Activated T-cell treated with anti-CD3 and anti-CD28 coated beads for 48 hours (primary cell): Measurements from ENCODE around the gene IGF1R.

Experiments
- DNase-seq: peaks from one replicate; pipeline ENCODE4 v3.0.0-alpha.2; 2020; ENCODE audit warnings: low read depth

Gene IGF1R

DNA sequence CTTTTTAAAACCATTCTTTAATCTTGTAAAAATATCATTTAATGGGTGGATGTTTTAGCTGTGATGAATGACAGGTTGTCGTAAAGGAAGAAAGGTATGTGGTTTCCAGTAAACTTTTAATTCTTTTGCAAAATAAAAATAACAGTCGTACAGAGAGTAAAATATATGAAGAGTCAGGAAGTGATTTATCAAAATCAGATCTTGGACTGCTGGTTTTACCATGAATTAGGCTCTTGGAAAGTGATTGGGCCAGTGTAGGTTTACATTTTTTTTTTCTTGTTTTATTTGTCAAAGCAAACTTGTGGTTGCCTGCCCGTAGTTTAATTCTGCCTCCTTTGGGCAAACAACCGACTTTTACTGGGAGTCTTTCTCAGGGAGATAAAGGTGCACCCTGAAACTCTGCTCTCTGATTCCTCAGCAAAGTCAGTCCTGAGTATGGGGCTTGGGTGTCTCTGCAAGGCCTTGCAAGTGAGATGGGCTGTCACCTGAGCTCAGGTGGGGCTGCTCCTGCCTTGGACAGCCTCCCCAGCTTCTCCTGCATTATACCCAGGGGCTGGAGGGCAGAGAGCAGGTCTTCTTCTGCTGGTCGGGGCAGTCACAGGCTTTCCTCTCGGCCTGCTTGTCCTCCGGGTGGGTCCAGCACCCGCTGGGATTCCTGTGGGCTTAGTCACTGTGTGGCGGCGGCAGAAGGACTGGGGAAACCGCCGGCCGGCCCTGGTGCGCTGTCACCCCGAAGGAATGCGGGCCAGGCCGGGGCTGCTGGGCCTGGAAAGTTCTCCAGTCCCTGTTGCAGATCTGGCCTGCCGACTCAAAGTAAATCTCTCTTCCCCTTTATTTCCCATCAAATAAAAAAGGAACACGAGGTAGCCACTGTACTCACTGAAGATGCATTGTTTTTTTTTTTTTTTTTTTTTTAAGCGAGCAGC, 79.0 kb downstream of the IGF1R start:
- DNase-seq: no peak

DNA sequence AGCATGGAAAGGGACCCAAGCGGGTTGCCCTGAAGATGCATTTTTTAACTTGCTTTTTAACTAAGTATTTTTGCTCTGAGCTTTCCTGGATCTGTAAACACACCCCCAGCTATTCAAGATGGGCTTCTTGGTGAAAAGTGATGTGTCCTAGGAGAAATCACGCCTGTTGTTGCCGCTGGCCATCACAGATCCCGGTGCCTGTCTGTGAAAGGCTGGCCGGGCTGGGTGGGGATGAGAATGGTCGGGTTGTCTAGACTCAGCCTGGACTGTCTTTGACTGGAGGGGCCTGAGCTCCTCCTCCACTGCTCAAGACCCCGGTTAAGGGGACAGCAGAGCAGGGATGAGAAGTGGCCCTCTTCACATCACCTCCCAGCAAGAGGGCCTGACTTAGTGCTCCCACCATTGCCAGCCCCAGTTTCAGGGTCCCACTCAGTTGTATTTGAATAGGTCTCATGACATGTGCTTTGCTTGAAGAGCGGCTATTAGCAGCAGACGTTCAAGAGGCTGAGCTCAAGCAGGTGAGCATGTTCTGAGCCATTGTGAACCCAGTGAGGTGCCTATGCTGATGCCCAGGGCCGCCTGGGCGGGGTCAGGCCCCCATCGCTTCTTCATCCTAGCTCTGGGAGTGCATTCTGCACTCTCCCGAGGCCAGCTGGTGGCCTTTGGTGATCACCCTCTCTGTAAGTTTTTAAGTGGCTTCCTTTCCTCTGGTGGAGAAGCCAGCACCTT, 79.9 kb downstream of the IGF1R start:
- no peak for DNase-seq

DNA sequence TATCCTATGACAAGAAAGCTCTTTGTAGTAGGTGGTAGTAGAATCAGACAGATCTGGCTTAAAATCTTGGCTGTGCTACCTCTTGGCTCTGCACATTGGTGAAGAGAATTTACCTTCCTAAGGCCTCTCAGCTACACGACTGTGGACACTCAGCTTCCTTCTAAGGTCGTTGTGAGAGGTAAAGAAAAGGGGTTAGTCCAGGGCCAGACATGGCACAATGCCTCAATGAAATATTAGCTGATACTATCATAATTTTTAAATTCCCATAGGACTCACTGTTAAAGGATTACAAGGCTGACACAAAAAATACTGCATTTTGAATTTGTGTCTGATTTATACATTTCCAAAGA, 80.4 kb downstream of the IGF1R start:
- DNase-seq: no peak

DNA sequence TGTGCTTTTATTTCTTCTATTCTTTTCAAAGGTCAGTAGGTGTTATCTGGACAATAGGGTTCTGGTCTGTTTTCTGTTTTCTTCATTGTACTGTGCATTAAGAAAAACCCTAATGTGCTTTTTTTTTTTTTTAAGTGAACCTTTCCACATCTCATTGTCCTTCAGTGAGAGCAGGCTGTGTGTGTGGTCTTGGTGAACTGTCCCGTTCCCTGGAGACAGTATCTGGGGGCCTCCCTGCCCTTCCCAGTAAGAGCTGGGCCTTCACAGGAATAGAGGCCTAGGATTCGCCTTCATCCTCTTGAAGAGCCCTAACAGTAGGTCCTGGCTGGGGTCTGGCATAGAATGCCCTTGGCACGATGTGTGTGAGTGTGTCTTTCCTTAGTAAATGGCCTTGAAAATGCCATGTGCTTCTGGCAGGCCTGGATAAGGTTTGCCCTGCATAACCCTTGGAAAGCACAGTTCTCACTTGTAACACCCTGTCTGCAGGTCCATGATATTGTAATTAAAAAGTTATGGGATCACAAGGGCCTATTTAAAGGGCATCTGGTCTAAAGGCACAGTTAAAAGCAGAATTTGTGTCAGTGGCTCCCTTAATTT, 81.2 kb downstream of the IGF1R start:
- no peak for DNase-seq

DNA sequence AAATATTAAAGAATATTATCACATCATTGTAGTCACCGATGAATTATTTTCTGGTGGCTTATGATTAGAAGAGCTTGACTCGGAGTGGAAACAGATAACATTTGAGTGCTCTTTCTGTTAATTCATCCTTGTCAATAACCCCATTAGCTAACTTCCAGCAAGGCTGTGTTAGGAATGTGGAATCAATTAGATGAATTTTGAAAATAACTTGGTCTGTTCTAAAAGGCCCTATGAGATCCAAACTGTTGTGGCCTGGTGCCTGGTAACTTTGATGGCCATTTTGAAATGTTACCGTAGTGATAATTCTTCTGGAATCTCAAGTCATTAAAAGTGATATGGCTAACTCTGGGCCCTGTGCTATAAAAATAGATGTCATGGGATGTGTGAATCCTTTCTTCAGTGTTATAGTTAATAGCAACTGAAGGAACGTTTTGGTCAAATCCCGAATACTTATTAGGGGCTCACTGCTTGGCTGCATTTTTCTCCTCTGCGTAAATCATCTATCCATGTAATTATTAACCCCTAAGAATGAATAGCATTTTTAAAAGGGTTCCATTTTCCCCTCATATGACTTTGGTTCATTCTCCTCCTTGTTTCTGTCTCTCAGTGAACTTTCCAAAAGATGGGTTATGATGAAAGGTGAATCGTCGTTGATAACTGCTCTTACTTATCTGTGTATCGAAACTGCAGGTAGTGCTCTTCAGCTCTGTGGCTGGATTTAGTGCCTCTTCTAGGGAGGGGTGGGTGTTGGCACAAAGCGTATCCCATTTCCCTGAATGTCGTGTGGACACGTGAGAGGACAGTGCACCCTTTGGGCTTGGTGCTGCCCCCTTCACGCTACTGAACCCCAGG, 82.7 kb downstream of the IGF1R start:
- no peak for DNase-seq

DNA sequence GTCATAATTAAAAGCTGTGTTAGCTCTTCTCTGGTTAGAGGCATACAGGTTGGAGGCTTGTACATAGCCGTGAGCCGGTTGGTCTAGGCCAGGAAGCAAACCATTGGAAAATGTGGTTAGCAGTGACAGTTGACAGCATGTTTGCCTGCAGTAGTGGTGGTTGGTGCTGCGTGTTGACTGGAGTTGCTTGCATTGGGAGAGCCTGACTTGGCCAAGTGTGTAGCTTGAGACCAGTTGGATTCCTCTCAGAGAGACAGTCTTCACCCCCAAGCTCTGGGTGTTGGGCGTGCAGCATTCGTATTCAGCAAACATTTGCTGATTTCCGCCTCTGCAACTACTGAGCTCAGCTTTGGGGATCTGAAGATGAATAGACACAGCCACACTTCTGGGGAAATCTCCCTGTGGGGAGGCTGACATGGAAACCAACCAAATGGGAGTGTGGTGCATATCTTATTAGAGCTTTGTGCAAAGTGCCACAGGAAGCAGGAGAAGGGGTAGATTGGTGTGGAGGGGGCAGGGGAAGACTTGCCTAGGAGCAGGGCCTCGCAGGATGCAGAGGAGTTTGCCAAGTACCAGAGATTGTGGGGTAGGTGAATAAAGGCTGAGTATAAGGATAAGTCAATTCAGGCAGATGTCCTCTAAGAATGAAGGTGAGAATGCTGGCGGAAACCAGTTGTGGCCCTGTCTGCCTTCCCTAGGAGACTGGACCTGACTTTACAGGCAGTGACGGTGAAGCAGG, 83.5 kb downstream of the IGF1R start:
- no peak for DNase-seq

DNA sequence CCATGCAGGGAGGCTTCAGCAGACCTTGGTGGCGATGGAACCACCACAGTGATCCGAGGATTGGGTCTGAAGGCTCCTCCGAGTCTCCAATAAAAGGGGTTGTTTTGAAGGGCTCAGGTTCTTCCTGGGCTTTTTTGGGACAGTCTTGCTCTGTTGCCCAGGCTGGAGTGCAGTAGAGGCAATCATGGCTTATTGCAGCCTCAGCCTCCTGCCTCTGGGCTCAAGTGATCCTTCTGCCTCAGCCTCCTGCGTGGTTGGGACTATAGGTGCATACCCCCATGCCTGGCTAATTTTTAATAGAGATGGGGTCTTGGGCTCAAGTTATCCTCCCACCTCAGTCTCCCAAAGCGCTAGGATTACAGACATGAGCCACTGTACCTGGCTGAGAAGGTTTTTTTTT, 84.8 kb downstream of the IGF1R start:
- no peak for DNase-seq

DNA sequence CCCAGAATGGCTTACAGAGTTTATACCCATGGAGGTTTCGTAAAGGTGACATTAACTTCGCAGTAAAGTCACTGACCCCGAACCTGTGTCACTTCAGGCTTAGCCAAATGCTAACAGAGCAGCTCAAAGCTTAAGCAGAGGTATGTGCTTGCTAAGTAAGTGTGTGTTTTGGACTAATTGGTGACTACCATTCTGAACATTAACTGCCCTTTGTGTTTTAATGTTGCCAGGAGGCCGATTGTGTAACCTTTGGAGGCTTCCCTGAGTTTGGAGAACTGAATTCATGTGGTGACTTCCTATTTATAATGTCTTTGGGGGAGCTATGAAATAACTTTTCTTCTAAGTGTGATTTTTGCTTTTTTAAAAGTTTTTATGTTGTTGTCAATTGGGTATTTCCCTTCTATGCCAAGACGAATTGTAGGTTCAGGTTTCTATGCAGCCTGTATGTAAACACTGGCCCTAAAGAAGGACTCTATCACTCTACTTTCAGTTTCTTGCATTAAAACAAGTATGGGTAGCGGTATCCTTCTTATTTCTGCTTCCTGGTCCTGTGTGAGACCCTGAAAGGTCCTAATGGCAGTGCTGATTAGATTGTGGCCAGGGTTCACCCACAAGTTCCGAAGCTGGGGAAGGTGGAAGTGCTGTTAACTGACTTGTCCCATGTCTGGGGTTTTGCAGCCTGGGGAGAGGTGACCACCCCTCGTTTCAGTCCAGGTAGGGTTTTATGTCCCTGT, 86.3 kb downstream of the IGF1R start:
- DNase-seq: no peak

DNA sequence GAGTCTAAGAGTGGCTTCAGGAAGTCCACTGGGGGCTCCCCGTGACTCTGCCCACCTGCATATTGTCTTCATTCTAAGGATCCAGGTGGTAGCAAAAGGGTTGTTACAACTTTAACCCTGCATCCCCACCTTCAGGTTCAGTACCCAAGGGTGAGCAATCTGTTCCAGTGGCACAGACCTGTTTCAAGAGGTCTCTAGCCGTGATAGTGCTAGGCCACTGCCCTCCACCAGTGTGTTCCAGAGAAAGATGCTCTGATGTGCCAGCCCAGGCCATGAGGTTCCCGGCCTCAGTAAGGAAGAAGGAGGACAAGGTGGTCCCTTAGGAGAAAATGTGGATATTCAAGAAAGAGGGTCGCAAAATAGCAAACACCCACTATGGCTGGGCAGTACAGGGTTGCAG, 87.0 kb downstream of the IGF1R start:
- no peak for DNase-seq

DNA sequence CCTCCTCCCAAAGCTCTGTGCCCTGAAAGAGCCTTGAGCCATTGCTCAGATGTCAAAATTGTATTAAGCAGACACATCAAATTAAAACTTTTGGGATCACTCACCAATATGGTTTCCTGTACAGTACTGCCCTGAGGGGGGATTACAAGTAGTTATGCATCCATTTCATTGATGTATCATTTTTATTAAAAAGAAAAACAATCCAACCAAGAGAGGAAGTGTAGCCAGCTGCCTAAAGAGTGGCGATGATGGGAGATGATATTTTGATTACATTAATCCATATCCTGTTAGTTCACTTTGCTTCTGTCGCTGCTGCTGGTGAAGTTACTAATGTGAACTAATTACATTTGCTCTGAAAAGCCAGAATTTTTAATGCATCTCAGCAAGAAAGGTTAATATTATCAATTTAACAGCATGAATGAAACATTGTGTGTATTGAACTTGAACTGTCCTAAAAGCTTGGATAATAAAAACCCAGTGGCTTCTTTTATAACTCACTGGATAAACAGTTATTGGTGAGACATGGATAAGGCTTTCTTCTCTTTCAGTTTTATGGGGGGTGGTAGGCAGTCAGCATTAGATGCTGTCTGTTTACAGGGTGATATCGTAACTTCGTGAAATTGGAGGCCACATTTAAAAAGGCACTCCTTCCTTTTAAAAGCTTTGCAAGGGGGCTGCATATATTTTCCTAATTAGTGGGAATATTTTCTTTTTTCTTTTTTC, 87.7 kb downstream of the IGF1R start:
- DNase-seq: no peak

DNA sequence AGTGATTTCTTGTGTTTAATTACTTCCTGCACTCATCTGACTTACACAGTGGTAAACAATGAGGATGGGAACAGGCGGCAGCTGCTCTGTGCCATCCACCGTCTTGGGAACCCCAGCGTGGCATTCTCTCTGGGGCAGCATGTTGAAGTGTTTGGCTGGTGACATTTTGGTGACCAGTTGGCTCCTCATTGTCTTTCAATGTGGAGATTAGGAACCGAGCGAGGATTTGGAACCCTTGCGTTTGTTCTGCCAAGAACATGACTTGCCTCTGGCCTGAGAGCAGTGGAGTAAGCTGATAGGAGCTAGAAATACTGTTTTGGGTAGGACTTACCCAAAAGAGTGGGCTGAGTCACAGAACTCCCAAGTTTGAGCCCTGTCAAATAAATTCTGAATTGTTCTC, 88.8 kb downstream of the IGF1R start:
- DNase-seq: no peak

DNA sequence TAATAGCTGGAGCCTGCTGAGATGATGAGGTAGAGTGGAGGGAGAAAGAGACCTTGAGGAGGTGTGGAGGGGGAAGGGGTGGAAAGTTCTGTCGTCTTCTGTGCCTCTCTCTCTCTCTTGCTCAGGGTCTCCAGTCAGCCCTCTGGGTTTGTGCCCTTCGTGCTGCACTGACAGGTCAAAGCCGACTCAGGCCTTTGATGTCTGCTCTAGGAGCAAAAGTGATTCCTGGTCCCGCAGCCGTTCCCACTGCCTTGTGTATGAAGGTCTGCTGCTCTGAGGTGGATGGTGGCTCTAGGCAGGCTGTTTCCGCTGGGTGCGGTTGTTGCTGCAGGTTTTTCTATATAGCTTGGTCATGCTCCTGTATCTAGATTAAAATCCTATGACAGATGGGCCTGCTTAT, 89.4 kb downstream of the IGF1R start:
- DNase-seq: no peak

DNA sequence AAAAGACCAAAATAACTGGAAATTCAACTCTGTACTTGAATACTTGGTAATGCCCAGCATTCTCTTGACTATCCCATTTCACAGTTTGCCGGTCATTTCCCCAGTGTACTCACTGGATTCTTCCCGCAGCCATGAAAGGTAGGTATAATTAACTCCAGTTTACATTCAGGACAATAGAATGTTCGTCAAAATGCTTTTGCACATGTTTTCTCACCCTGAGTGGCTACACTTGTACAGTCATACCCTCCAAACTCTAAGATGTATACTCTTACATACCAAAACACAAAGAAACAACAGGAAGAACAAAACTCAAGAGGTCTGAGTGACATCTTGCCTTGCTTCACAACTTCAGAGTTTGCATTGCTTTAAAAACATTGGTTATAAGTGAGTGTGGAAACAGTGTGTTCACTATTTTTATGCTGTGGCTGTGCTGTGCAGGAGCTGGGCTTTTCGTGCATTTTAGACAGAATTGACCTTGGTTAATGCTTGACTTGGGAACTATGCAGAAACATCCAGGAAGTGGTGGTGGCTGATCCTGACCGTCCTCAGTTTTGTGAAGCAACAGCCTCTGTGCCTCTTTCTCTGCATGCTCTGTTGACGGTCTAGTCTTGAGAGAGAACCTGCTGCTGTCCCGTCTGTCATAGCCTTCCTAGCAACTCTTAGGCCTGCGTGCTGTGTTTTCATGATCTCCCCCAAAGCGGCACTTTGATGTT, 90.5 kb downstream of the IGF1R start:
- no peak for DNase-seq

DNA sequence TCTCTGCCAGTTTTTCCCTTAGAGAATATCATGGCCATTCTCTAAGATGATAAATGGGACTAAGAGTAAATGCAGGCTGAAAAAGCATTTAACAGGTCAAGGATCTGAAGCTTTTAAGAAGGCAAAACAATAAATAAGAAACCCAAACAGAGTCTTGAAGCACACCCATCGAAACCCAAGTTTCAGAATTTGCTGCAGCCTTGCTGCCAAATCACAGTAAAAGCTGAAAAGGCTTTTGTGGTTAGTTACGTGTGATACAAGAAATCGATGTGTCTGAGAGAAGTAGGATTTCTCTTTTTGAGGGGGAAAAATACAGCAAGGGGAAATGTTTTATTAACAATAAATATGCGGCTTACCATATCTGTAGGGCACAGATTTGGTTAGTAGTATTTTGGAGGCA, 92.0 kb downstream of the IGF1R start:
- no peak for DNase-seq

DNA sequence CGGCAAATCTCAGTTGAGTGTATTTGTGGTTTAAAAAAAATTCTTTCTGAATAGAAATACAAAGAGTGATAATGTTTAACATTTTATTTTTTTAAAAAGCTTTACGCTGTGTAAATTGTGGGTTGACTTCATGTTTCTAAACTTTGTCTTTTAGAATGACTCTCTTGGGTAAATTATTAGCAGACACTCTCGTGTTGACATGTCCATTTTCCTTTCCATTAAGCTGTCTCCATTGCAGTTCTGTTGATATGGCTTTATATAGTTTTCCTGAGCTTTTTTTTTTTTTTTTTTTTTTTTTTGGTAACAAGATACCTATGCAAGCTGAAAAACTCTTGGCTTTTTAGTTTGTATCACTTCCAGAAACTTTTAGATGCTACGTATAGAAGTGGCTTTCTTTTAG, 92.6 kb downstream of the IGF1R start:
- no peak for DNase-seq

DNA sequence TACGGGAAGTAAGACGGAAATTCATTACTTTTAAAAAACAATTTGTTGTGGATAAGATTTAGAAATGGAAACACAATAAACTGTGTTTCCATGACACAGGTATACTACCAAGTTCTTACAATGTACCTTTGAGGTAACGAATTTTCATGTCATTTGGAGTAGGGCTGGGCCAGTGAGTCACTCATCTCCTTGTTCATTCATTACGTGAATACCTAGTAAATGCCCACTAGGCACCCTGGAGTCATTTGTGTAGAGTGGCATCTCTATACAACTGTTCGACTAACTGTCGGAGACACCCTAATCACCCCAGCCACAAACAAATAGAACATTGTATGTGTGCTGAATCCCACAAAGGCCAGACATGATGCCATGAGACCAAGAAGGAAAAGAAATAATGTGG, 94.8 kb downstream of the IGF1R start:
- no peak for DNase-seq

DNA sequence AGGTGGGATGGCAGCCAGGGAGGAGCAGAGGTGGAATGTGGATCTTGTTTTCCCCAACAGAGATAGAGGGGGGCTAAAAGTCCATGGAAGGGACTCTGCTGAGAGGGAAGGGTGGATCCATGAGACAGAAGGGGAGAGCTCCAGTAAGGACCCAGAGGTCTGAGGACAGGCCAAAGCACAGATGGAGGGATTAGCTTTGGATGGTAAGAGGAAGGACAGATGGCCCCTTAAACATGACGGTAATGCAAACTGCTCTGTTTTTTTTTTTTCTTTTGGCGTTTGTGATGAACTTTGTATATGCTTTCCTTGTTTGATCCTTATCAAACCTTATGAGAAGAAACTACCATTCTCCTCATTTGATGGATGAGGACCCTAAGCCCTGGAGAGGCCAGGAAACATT, 96.2 kb downstream of the IGF1R start:
- no peak for DNase-seq

DNA sequence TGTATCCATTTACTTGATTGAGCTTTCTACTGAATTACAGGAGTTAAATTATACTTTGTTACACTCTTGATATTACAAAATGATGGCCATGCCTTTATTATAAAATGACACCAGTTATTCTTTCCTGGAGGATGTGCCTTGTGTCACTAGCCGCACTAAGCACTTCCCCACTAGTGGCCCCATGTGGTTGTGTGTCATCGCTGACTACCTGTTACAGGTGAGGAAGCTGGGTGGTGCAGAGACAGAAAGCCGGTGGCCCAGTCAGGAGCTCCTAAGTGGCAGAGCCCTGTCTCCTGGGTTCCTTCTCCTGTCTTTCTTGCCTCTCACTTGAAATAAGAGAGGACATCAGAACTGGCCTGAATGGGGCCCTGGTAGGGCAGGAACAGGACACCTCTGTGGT, 96.8 kb downstream of the IGF1R start:
- no peak for DNase-seq

DNA sequence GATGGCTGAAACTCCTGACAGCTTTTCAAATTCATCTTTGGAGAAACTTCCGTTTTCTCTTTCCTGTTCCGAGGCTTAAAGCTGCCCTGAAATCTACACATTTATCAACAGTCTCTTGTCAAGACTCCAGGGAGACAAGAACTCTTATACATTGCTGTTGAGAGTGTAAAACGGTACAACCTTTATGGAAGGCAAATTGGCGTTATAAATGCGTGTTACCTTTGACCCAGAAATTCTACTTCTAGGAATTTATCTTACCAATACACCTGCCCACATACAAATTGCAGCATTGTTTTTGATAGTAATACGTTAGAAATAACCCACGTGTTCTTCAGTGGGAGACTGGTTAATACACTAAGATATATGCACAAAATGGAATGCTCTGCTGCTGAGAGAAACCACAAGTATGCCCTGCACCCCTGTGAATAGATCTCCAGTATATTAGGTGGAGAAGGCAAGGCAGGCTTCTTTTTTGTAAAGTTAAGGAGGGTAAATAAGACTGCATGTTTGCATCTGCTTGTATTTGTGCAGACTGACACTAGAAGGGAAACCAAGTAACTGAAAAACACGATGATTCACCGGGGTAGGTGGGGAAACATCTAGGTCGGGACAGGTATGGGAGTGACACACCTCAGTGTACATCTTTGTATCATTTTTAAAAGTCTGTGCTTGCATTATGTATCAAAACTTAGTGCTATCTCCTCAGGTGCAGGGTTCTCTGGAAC, 97.5 kb downstream of the IGF1R start:
- no peak for DNase-seq
